Measurements from ENCODE around the gene RHO.

Gene RHO

DNA sequence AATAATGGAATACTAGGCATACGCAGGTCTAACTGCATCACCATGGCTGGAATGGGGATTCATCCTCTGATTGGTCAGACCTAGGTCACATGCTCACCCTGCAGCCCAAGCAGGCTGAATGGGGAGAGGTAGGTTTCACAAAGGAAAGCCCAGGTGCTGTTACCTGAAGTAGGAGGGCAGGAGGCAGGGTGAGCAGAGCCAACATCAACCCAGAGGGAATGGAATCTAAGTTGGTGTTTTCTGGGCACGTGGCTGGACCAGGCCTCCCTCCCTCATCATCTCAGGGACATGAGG, 7.9 kb downstream of the RHO start:
- Histone ChIP-seq H2AK5ac (ENCODE audit: low read length) (no peak overlapping the region), H3K79me1 (ENCODE audit: low read length) (no peaks in the 10 kb centered on the region), H3K27ac (ENCODE audit: low read depth, low read length) (no peak overlapping the region), H3K9ac (ENCODE audit: low read length) (no peak overlapping the region), H4K5ac (ENCODE audit: low read length) (no peak overlapping the region), H4K8ac (ENCODE audit: low read depth, low read length) (no peak overlapping the region), H3K56ac (ENCODE audit: low read length) (no peak overlapping the region), H3K18ac (ENCODE audit: low read length) (no peak overlapping the region), H3K79me2 (ENCODE audit: control insufficient read depth, insufficient read depth, low read length) (no peaks in the 10 kb centered on the region), H3K23ac (ENCODE audit: low read length) (no peak overlapping the region), H2BK15ac (replicated peaks; ENCODE audit: low read depth) (no peak overlapping the region), H3K4me1 (ENCODE audit: control insufficient read depth, low read depth, low read length) (peaks cover 10% of the 10 kb centered on the region), H2BK120ac (ENCODE audit: low read depth, low read length) (no peak overlapping the region), H2BK5ac (ENCODE audit: low read length) (no peak overlapping the region), H3K4me2 (ENCODE audit: low read length) (no peak overlapping the region), H3K27me3 (ENCODE audit: insufficient read depth, low read length, poor library complexity) (no peaks in the 10 kb centered on the region), H3K4ac (ENCODE audit: low read depth, low read length) (no peak overlapping the region), H3K4me3 (ENCODE audit: low read length) (no peak overlapping the region), H3K36me3 (ENCODE audit: control insufficient read depth, insufficient read depth, low read length) (no peaks in the 10 kb centered on the region)
- WGBS (ENCODE audit: extremely low coverage, insufficient coverage, low lambda C conversion rate): no CpG with 5 or more reads among the region's 2 CpGs
- no peak for DNase-seq

DNA sequence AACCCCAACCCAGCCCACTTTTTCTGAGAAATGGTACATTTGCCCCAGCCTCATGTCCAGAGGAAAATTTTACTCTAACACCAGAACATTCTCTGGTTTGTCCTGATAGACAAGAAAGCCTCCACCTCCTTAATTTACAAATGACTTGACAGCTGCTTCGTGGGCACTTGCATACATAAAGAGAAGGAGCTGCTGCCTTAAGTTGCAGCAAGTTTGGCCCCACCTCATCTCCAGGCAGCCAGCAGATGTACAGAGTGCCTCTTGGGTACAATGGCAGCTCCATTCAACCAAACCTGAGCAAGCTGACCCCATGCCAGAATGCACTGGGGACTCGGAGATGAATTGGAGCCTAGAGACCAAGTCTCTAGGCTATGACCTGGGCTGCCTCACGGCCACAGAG, 8.4 kb downstream of the RHO start:
- Histone ChIP-seq H3K9ac (ENCODE audit: low read length) (no peak overlapping the region), H3K18ac (ENCODE audit: low read length) (no peak overlapping the region), H3K4me3 (ENCODE audit: low read length) (no peak overlapping the region), H3K4ac (ENCODE audit: low read depth, low read length) (no peak overlapping the region), H3K4me2 (ENCODE audit: low read length) (no peak overlapping the region), H3K36me3 (ENCODE audit: control insufficient read depth, insufficient read depth, low read length) (no peaks in the 10 kb centered on the region), H4K5ac (ENCODE audit: low read length) (no peak overlapping the region), H2BK120ac (ENCODE audit: low read depth, low read length) (no peak overlapping the region), H3K23ac (ENCODE audit: low read length) (no peak overlapping the region), H2BK15ac (replicated peaks; ENCODE audit: low read depth) (no peak overlapping the region), H3K79me1 (ENCODE audit: low read length) (no peaks in the 10 kb centered on the region), H4K8ac (ENCODE audit: low read depth, low read length) (no peak overlapping the region), H3K4me1 (ENCODE audit: control insufficient read depth, low read depth, low read length) (peaks cover 10% of the 10 kb centered on the region), H3K27me3 (ENCODE audit: insufficient read depth, low read length, poor library complexity) (no peaks in the 10 kb centered on the region), H3K79me2 (ENCODE audit: control insufficient read depth, insufficient read depth, low read length) (no peaks in the 10 kb centered on the region), H3K56ac (ENCODE audit: low read length) (no peak overlapping the region), H3K27ac (ENCODE audit: low read depth, low read length) (no peak overlapping the region), H2BK5ac (ENCODE audit: low read length) (no peak overlapping the region), H2AK5ac (ENCODE audit: low read length) (no peak overlapping the region)
- DNase-seq: no peak
- WGBS (ENCODE audit: extremely low coverage, insufficient coverage, low lambda C conversion rate): no CpG with 5 or more reads among the region's 3 CpGs

DNA sequence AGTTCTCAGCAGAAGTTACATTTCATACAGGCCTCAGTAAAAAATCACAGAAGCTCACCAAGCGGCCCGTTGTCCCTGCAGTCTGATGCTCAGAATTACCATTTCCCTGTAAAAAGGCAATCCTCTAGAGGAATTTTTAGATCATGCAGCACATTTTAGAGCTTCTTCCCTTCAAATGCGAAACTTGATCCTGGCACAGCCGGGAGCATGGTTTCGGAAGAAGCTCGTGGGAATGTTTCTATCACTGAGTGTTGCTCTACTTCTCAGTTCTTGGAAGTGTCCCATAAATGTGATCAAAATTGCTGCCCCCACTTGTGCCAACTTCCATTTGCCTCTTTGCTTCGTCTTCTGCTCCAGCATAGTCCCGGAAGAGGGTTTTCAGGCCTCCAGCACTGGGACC, 10.8 kb downstream of the RHO start:
- Histone ChIP-seq H4K8ac (ENCODE audit: low read depth, low read length) (no peak overlapping the region), H3K36me3 (ENCODE audit: control insufficient read depth, insufficient read depth, low read length) (no peaks in the 10 kb centered on the region), H3K4me2 (ENCODE audit: low read length) (no peak overlapping the region), H3K9ac (ENCODE audit: low read length) (no peak overlapping the region), H3K27me3 (ENCODE audit: insufficient read depth, low read length, poor library complexity) (no peaks in the 10 kb centered on the region), H2BK5ac (ENCODE audit: low read length) (no peak overlapping the region), H3K79me1 (ENCODE audit: low read length) (no peaks in the 10 kb centered on the region), H2BK15ac (replicated peaks; ENCODE audit: low read depth) (no peak overlapping the region), H4K5ac (ENCODE audit: low read length) (no peak overlapping the region), H3K23ac (ENCODE audit: low read length) (no peak overlapping the region), H3K4ac (ENCODE audit: low read depth, low read length) (no peak overlapping the region), H3K18ac (ENCODE audit: low read length) (no peak overlapping the region), H3K27ac (ENCODE audit: low read depth, low read length) (no peak overlapping the region), H2BK120ac (ENCODE audit: low read depth, low read length) (no peak overlapping the region), H3K4me1 (ENCODE audit: control insufficient read depth, low read depth, low read length) (peaks cover 6% of the 10 kb centered on the region), H3K4me3 (ENCODE audit: low read length) (no peak overlapping the region), H3K79me2 (ENCODE audit: control insufficient read depth, insufficient read depth, low read length) (no peaks in the 10 kb centered on the region), H3K56ac (ENCODE audit: low read length) (no peak overlapping the region), H2AK5ac (ENCODE audit: low read length) (no peak overlapping the region)
- DNase-seq: no peak
- WGBS (ENCODE audit: extremely low coverage, insufficient coverage, low lambda C conversion rate): no CpG with 5 or more reads among the region's 8 CpGs

DNA sequence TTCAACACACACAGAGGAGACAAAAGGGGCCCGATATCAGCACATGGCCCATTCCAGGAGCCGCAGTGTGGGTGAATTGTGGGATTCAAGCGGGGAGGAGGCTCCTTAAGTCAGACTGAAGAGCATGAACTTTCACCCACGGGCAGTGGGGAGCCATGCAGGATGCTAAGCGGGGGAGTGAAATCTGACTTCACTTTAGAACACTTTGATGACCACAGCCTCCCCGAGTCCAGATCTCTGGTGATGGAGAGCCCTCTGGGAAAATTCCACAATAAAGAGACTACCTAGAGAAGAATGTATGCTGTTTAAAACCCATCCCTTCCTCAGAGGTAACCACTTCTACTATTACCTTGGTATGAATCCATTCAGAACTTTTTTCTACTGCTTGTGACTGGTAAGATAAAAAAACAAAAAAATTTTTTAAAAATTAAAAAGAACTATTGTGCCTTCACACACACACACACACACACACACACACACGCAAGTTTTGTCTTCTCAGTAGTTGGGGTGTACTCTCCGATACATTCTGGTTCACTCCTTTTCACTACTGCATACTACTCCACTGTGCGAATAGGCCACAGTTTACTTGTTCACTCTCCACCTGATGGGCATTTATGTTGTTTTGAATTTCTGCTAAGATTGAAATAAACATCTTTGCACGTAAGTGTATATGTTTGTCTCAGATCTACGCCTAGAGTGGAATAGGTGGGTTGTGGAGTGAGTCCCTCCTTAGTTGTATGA, 12.5 kb downstream of the RHO start:
- no peak overlapping the region for H4K8ac ChIP-seq (ENCODE audit: low read depth, low read length)
- no peak overlapping the region for H3K9ac ChIP-seq (ENCODE audit: low read length)
- H4K5ac ChIP-seq (ENCODE audit: low read length): no peak overlapping the region
- no peak overlapping the region for H2BK15ac ChIP-seq (replicated peaks; ENCODE audit: low read depth)
- H2AK5ac ChIP-seq (ENCODE audit: low read length): no peak overlapping the region
- no peak overlapping the region for H3K18ac ChIP-seq (ENCODE audit: low read length)
- H3K4me3 ChIP-seq (ENCODE audit: low read length): no peak overlapping the region
- no peak overlapping the region for H3K4me2 ChIP-seq (ENCODE audit: low read length)
- no peak overlapping the region for H2BK5ac ChIP-seq (ENCODE audit: low read length)
- no peaks in the 10 kb centered on the region for H3K27me3 ChIP-seq (ENCODE audit: insufficient read depth, low read length, poor library complexity)
- no peak overlapping the region for H3K4ac ChIP-seq (ENCODE audit: low read depth, low read length)
- no peak overlapping the region for H3K56ac ChIP-seq (ENCODE audit: low read length)
- H3K36me3 ChIP-seq (ENCODE audit: control insufficient read depth, insufficient read depth, low read length): no peaks in the 10 kb centered on the region
- H3K23ac ChIP-seq (ENCODE audit: low read length): no peak overlapping the region
- H3K79me1 ChIP-seq (ENCODE audit: low read length): no peaks in the 10 kb centered on the region
- DNase-seq: no peak
- H3K27ac ChIP-seq (ENCODE audit: low read depth, low read length): no peak overlapping the region
- no peaks in the 10 kb centered on the region for H3K79me2 ChIP-seq (ENCODE audit: control insufficient read depth, insufficient read depth, low read length)
- H3K4me1 ChIP-seq (ENCODE audit: control insufficient read depth, low read depth, low read length): no peaks in the 10 kb centered on the region
- WGBS (ENCODE audit: extremely low coverage, insufficient coverage, low lambda C conversion rate): no CpG with 5 or more reads among the region's 11 CpGs
- no peak overlapping the region for H2BK120ac ChIP-seq (ENCODE audit: low read depth, low read length)

DNA sequence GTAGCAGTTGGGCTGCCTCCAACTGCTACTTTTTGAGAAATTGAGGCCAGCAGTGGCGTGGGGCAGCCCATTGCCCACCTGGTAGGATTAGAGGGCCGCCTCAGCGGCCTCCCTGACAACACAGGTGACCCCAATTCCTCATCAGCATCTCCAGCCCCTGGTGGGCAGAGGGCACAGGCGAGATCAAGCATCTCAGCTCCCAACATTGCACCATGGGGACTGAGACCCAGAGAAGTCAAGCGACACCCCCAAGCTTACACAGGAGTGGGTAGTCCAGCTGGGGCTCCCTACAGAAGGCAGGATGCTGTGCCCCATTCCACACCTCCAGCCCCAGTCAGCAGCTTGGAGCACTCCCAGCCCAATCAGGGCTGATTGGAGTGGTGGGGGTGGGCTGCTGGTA, 14.3 kb downstream of the RHO start:
- Histone ChIP-seq H3K4me3 (ENCODE audit: low read length) (no peak overlapping the region), H4K5ac (ENCODE audit: low read length) (no peak overlapping the region), H4K8ac (ENCODE audit: low read depth, low read length) (no peak overlapping the region), H3K4me1 (ENCODE audit: control insufficient read depth, low read depth, low read length) (no peaks in the 10 kb centered on the region), H3K4me2 (ENCODE audit: low read length) (no peak overlapping the region), H2BK120ac (ENCODE audit: low read depth, low read length) (no peak overlapping the region), H2BK15ac (replicated peaks; ENCODE audit: low read depth) (no peak overlapping the region), H3K56ac (ENCODE audit: low read length) (no peak overlapping the region), H3K27ac (ENCODE audit: low read depth, low read length) (no peak overlapping the region), H3K4ac (ENCODE audit: low read depth, low read length) (no peak overlapping the region), H3K9ac (ENCODE audit: low read length) (no peak overlapping the region), H2AK5ac (ENCODE audit: low read length) (no peak overlapping the region), H2BK5ac (ENCODE audit: low read length) (no peak overlapping the region), H3K79me2 (ENCODE audit: control insufficient read depth, insufficient read depth, low read length) (no peaks in the 10 kb centered on the region), H3K18ac (ENCODE audit: low read length) (no peak overlapping the region), H3K27me3 (ENCODE audit: insufficient read depth, low read length, poor library complexity) (no peaks in the 10 kb centered on the region), H3K79me1 (ENCODE audit: low read length) (no peaks in the 10 kb centered on the region), H3K23ac (ENCODE audit: low read length) (no peak overlapping the region), H3K36me3 (ENCODE audit: control insufficient read depth, insufficient read depth, low read length) (no peaks in the 10 kb centered on the region)
- no CpG with 5 or more reads among the region's 5 CpGs for WGBS (ENCODE audit: extremely low coverage, insufficient coverage, low lambda C conversion rate)
- DNase-seq: no peak

DNA sequence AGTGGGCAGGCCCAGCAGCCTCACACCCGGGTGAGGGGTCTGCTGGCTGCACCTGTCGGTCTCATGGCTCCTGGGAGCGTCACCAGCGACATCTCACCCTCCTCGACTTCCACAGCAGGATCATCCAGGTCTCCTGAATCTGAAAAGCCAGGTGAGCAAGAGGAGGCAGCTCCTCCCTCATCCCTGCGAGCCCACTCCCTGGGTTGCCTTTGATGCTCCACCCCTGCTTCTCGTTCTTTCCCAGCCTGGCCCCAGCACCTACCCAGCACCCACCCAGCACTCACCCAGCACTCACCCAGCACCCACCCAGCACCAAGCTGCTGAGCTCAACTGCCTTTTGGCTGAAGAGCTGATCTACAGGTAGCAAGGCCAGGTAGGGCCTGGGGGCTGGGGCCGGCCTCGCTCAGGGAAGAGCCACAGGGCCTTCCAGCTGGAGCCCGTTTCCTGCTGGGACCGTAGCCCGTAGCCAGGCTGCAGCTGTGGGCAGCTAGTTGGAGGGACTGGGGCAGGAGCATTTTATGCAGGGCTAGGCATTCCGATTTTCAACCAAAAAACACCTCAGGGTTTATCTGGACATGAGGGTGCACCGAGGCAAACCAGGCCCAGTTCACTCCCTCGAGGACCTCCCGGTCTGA, 14.8 kb downstream of the RHO start, which contains the start of gene H1-8:
TSS of gene H1-8 (plus strand) at position 20 of the 635 bp plus-strand sequence. CDS start at position 64, 44 bp downstream.
- Histone ChIP-seq H3K4me2 (ENCODE audit: low read length) (no peak within 1 kb of the TSS), H3K23ac (ENCODE audit: low read length) (no peak within 1 kb of the TSS), H3K27me3 (ENCODE audit: insufficient read depth, low read length, poor library complexity) (no peaks in the 10 kb centered on the region), H3K27ac (ENCODE audit: low read depth, low read length) (no peak within 1 kb of the TSS), H2BK120ac (ENCODE audit: low read depth, low read length) (no peak within 1 kb of the TSS), H2BK5ac (ENCODE audit: low read length) (no peak within 1 kb of the TSS), H3K36me3 (ENCODE audit: control insufficient read depth, insufficient read depth, low read length) (no peaks in the 10 kb centered on the region), H3K9ac (ENCODE audit: low read length) (no peak within 1 kb of the TSS), H3K4ac (ENCODE audit: low read depth, low read length) (no peak within 1 kb of the TSS), H4K5ac (ENCODE audit: low read length) (no peak within 1 kb of the TSS), H3K4me3 (ENCODE audit: low read length) (no peak within 1 kb of the TSS), H3K4me1 (ENCODE audit: control insufficient read depth, low read depth, low read length) (no peaks in the 10 kb centered on the region), H3K79me2 (ENCODE audit: control insufficient read depth, insufficient read depth, low read length) (no peaks in the 10 kb centered on the region), H2BK15ac (replicated peaks; ENCODE audit: low read depth) (no peak within 1 kb of the TSS), H4K8ac (ENCODE audit: low read depth, low read length) (no peak within 1 kb of the TSS), H3K79me1 (ENCODE audit: low read length) (no peaks in the 10 kb centered on the region), H3K18ac (ENCODE audit: low read length) (no peak within 1 kb of the TSS), H2AK5ac (ENCODE audit: low read length) (no peak within 1 kb of the TSS), H3K56ac (ENCODE audit: low read length) (no peak within 1 kb of the TSS)
- DNase-seq: no peak
- WGBS (ENCODE audit: extremely low coverage, insufficient coverage, low lambda C conversion rate): no CpG with 5 or more reads among the region's 16 CpGs
